ENCODE measurements around the gene ZNF138. TPM values are rescaled to one million over a fixed set of nuclear protein-coding genes. Genes with fewer than 3 reads are reported as not detected.

Gene ZNF138
- total RNA-seq, 2 donors from 2014 or later: 16.8 to 17.7 TPM

DNA sequence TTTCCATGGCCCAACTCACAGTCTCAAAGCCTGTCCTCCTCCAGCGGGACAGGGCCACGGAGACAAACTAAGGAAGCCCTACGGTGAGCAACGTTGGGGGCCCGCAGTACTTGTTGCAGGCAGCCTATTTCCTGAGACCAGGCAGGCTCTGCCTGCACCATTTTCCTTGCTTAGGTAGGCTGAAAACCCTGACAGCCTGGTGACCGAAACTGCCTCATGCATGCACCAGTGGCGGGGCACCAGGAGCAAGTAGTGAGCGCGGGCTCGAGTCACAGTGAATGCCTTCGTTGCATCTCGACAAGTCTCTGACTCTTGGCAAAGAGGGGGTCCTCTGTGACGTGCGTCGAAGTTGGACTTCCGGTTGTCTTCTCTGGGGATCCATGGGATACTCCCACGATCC lies 85.6 kb downstream of the ZNF138 start:
- Mint-ChIP-seq H3K4me3 (no peak overlapping the region), H3K27ac (no peak overlapping the region)

GRCh38 chr7:64880322-64881297 lies 86.4 kb downstream of the ZNF138 start:
- Mint-ChIP-seq H3K4me3 (no peak overlapping the region), H3K4me1 (ENCODE audit: low read depth) (peaks cover 21% of the 10 kb centered on the region), H3K27me3 (ENCODE audit: low read depth) (peaks cover 67% of the 10 kb centered on the region), H3K9me3 (peaks cover 4 to 6% of the 10 kb centered on the region in 2 donors), H3K27ac (no peak overlapping the region), H3K36me3 (ENCODE audit: insufficient read depth in 2 of 2) (peaks cover 3 to 16% of the 10 kb centered on the region in 2 donors)
- no peak for ATAC-seq (replicated peaks in 1 of 2)
- no peak for DNase-seq

More for the DNA sequence above, 85.6 kb downstream of the ZNF138 start:
- DNase-seq (no peak), ATAC-seq (replicated peaks in 1 of 2) (no peak)
- peaks cover 21% of the 10 kb centered on the region for H3K4me1 Mint-ChIP-seq (ENCODE audit: low read depth)
- H3K9me3 Mint-ChIP-seq: peaks cover 4 to 6% of the 10 kb centered on the region in 2 donors
- peaks cover 59% of the 10 kb centered on the region for H3K27me3 Mint-ChIP-seq (ENCODE audit: low read depth)
- peaks cover 3 to 16% of the 10 kb centered on the region in 2 donors for H3K36me3 Mint-ChIP-seq (ENCODE audit: insufficient read depth in 2 of 2)

GRCh38 chr7:64881461-64882287 lies 87.4 kb downstream of the ZNF138 start:
- peak overlapping the region; percentile 78 to 79 for H3K4me3 Mint-ChIP-seq
- H3K27me3 Mint-ChIP-seq (ENCODE audit: low read depth): peaks cover 77% of the 10 kb centered on the region
- H3K9me3 Mint-ChIP-seq: peaks cover 4 to 6% of the 10 kb centered on the region in 2 donors
- peaks cover 21% of the 10 kb centered on the region for H3K4me1 Mint-ChIP-seq (ENCODE audit: low read depth)
- H3K36me3 Mint-ChIP-seq (ENCODE audit: insufficient read depth in 2 of 2): peaks cover 3 to 12% of the 10 kb centered on the region in 2 donors
- ATAC-seq (replicated peaks in 1 of 2) (no peak), DNase-seq (no peak)
- H3K27ac Mint-ChIP-seq: no peak overlapping the region

DNA sequence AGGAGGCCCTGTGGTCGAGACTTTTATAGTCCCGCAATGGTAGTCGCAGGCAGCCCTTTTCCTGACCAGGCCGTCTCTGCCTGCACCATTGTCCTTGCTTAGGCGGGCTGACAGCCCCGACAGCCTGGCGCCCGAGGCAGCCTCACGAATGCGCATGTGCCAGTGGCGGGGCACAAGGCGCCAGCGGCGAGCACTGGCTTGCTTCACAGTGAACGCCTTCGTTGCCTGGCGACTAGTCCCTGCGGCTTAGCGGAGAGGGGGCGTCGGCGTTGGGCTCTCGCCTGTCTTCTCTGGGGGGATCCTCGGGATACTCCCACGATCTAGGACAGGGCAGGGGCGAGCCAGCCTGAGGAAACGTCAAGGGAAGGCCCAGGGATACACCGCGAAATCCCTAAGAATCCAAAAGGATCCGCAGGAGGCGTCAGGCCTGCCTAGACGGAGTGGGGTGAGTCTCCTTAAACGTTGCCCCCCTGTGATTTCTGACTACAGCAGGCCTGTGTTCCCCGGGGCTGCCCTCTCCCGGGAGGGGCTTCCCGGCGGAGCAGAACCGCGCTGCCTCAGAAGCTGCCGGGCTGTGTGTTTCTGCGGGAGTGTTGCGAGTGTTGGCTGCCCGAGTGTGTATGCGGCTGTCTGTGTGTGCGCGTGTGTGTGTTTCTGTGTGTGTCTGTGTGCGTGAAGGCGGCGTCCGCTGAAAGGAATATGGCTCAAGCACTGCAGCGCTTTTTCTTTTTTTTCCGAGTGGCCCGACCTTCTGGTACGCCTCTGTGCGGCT lies 88.3 kb downstream of the ZNF138 start:
- ATAC-seq (replicated peaks in 1 of 2) (peak; percentile 44 to 64), DNase-seq (peak; percentile 34 to 48)
- H3K27me3 Mint-ChIP-seq (ENCODE audit: low read depth): peaks cover 75% of the 10 kb centered on the region
- H3K36me3 Mint-ChIP-seq (ENCODE audit: insufficient read depth in 2 of 2): peaks cover 3 to 9% of the 10 kb centered on the region in 2 donors
- H3K27ac Mint-ChIP-seq: no peak overlapping the region
- H3K4me1 Mint-ChIP-seq (ENCODE audit: low read depth): peaks cover 15% of the 10 kb centered on the region
- peak overlapping the region; percentile 78 to 79 for H3K4me3 Mint-ChIP-seq
- H3K9me3 Mint-ChIP-seq: peaks cover 4 to 6% of the 10 kb centered on the region in 2 donors

Other genes with a start within 250 kb of the ZNF138 start
- 10 to 100 TPM; 15.4 to 15.8 TPM for gene ZNF680, start 231.4 kb upstream of the ZNF138 start, total RNA-seq
- gene ZNF107, start 128.3 kb upstream of the ZNF138 start, total RNA-seq: 10 to 100 TPM; 18.5 to 21.1 TPM
- gene ZNF273, start 108.8 kb downstream of the ZNF138 start, total RNA-seq: 10 to 100 TPM; 15.0 to 19.2 TPM
- 1 to 10 TPM; 6.6 to 6.9 TPM for gene ZNF117, start 196.6 kb downstream of the ZNF138 start, total RNA-seq
- gene ERV3-1, start 212.3 kb downstream of the ZNF138 start, total RNA-seq: 10 to 100 TPM; 14.4 to 14.6 TPM

All from activated T-cell treated with anti-CD3 and anti-CD28 coated beads, Interleukin-2, amount 50 U/mL, for 72 hours (primary cell).